Activated CD4-positive, alpha-beta memory T cell treated with anti-CD3 and anti-CD28 coated beads for 36 hours (primary cell): ENCODE measurements around the gene PAF1. TPM values are rescaled to one million over a fixed set of nuclear protein-coding genes. Genes with fewer than 3 reads are reported as not detected.
A peak's percentile ranks its signal among the peaks of the same experiment; 100 is the strongest.

Experiments
- CTCF ChIA-PET: fragments of 350-600 bp; sonication (Branson Sonifier 250); formaldehyde crosslinking; loops from one replicate; lab custom pipeline; 2021; ENCODE audit warnings: antibody characterized with exemption, inconsistent platforms; lab: Charles Lee
- POLR2A ChIA-PET: fragments of 350-600 bp; sonication (Branson Sonifier 250); formaldehyde crosslinking; loops from one replicate; lab custom pipeline; 2021; ENCODE audit warnings: antibody characterized with exemption; lab: Charles Lee
- DNase-seq: peaks from one replicate; pipeline ENCODE4 v3.0.0-alpha.2; 2020
- H3K27ac Mint-ChIP-seq: one replicate; pipeline ENCODE4 v1.8.0; 2021; ENCODE audit warnings: mixed read lengths
- H3K27me3 Mint-ChIP-seq: one replicate; pipeline ENCODE4 v1.8.0; 2021; ENCODE audit warnings: mixed read lengths
- H3K36me3 Mint-ChIP-seq: one replicate; pipeline ENCODE4 v1.8.0; 2021; ENCODE audit warnings: mixed read lengths
- H3K4me1 Mint-ChIP-seq: one replicate; pipeline ENCODE4 v1.8.0; 2021; ENCODE audit warnings: low read depth, mixed read lengths
- H3K4me3 Mint-ChIP-seq: one replicate; pipeline ENCODE4 v1.8.0; 2021; ENCODE audit warnings: mild to moderate bottlenecking, mixed read lengths
- H3K9me3 Mint-ChIP-seq: one replicate; pipeline ENCODE4 v1.8.0; 2021; ENCODE audit warnings: mixed read lengths
- intact Hi-C: fragments of 100-400 bp; cut with micrococcal nuclease; formaldehyde crosslinking; loops from one replicate; pipeline ENCODE4 v1.15.1; 2023
- total RNA-seq, 2 experiments: library from RNA; stranded (reverse); gene quantifications; one replicate each; pipeline ENCODE4 v1.2.3, GENCODE V29; 2021

Gene PAF1
- total RNA-seq, 2 experiments from 2014 or later, result 41.6 to 43.8 TPM

GRCh38 chr19:39390451-39390750 is 505 bp downstream of the PAF1 start:
- DNase-seq, result peak; percentile 84

GRCh38 chr19:39389631-39390414 is 1.1 kb downstream of the PAF1 start:
- POLR2A ChIA-PET, result interaction anchor here (1.5 to 1.7 kb wide), 2 partner anchors 35 to 44 kb away, joined by 4 read pairs; no protein-coding TSS in a partner anchor
- Mint-ChIP-seq H3K36me3 (peaks cover 32% of the 10 kb centered on the region), H3K4me3 (peak overlapping the region; percentile 95), H3K9me3 (no peaks in the 10 kb centered on the region), H3K4me1 (peaks cover 38% of the 10 kb centered on the region), H3K27ac (peak overlapping the region; percentile 99), H3K27me3 (no peaks in the 10 kb centered on the region)
- intact Hi-C loops, result loop anchor here (2.0 kb wide), 1 partner anchor 47 kb away; the partner anchor contains the start of gene SAMD4B
- no peak for DNase-seq
- CTCF ChIA-PET, result interaction anchor here (1.0 kb wide), 1 partner anchor 43 kb away, joined by 3 read pairs; no protein-coding TSS in a partner anchor

More at GRCh38 chr19:39390451-39390750, 505 bp downstream of the PAF1 start:
- Mint-ChIP-seq H3K27me3 (no peaks in the 10 kb centered on the region), H3K4me1 (peaks cover 40% of the 10 kb centered on the region), H3K9me3 (no peaks in the 10 kb centered on the region), H3K36me3 (peaks cover 37% of the 10 kb centered on the region), H3K27ac (peak overlapping the region; percentile 99), H3K4me3 (peak overlapping the region; percentile 95)
- CTCF ChIA-PET, result interaction anchor here (1.2 to 1.4 kb wide), 2 partner anchors 18 to 48 kb away, joined by 3 to 6 read pairs; partner anchors contain the start of gene SAMD4B
- POLR2A ChIA-PET, result interaction anchor here (0.7 to 2.3 kb wide), 11 partner anchors 11 to 55 kb away, joined by 3 to 32 read pairs (median 7); partner anchors contain the start of genes GMFG, PLEKHG2, RPS16 and SAMD4B
- intact Hi-C loops, result loop anchor here (2.0 kb wide), 1 partner anchor 48 kb away; the partner anchor contains the start of gene SAMD4B

- intact Hi-C loops, result no loop called here
- CTCF ChIA-PET, result interaction anchor here (1.0 kb wide), 1 partner anchor 42 kb away, joined by 3 read pairs; no protein-coding TSS in a partner anchor
- H3K9me3 Mint-ChIP-seq, result no peaks in the 10 kb centered on the region
- no peaks in the 10 kb centered on the region for H3K27me3 Mint-ChIP-seq
- DNase-seq, result no peak
- peak overlapping the region; percentile 12 for H3K4me3 Mint-ChIP-seq
- peaks cover 33% of the 10 kb centered on the region for H3K4me1 Mint-ChIP-seq
- peaks cover 29% of the 10 kb centered on the region for H3K36me3 Mint-ChIP-seq
- POLR2A ChIA-PET, result no interaction called here
- no peak overlapping the region for H3K27ac Mint-ChIP-seq
Measured at GRCh38 chr19:39388657-39389056, 2.2 kb downstream of the PAF1 start.

- Mint-ChIP-seq H3K4me1 (peaks cover 22% of the 10 kb centered on the region), H3K27ac (no peak overlapping the region), H3K36me3 (peaks cover 31% of the 10 kb centered on the region), H3K4me3 (no peak overlapping the region), H3K27me3 (no peaks in the 10 kb centered on the region), H3K9me3 (no peaks in the 10 kb centered on the region)
- DNase-seq, result no peak
- ChIA-PET POLR2A (no interaction called here), CTCF (no interaction called here)
- intact Hi-C loops, result no loop called here
Measured at GRCh38 chr19:39386557-39386956, 4.3 kb downstream of the PAF1 start.

GRCh38 chr19:39385629-39386411 is 5.1 kb downstream of the PAF1 start:
- POLR2A ChIA-PET, result no interaction called here
- Mint-ChIP-seq H3K27ac (peak overlapping the region; percentile 13), H3K9me3 (no peaks in the 10 kb centered on the region), H3K4me3 (no peak overlapping the region), H3K36me3 (peaks cover 33% of the 10 kb centered on the region), H3K27me3 (no peaks in the 10 kb centered on the region), H3K4me1 (peaks cover 14% of the 10 kb centered on the region)
- intact Hi-C loops, result no loop called here
- no peak for DNase-seq
- CTCF ChIA-PET, result no interaction called here

GRCh38 chr19:39384839-39385568 is 5.9 kb downstream of the PAF1 start:
- no peak for DNase-seq
- Mint-ChIP-seq H3K4me1 (peaks cover 9% of the 10 kb centered on the region), H3K4me3 (no peak overlapping the region), H3K27me3 (no peaks in the 10 kb centered on the region), H3K36me3 (peaks cover 38% of the 10 kb centered on the region), H3K9me3 (no peaks in the 10 kb centered on the region), H3K27ac (peak overlapping the region; percentile 34)
- ChIA-PET POLR2A (no interaction called here), CTCF (no interaction called here)
- intact Hi-C loops, result no loop called here

- intact Hi-C loops, result no loop called here
- H3K27ac Mint-ChIP-seq, result no peak overlapping the region
- no peaks in the 10 kb centered on the region for H3K4me1 Mint-ChIP-seq
- H3K9me3 Mint-ChIP-seq, result no peaks in the 10 kb centered on the region
- H3K27me3 Mint-ChIP-seq, result no peaks in the 10 kb centered on the region
- peaks cover 42% of the 10 kb centered on the region for H3K36me3 Mint-ChIP-seq
- ChIA-PET CTCF (no interaction called here), POLR2A (interaction anchor here (0.7 kb wide), 2 partner anchors 13 to 300 kb away, joined by 3 read pairs; no protein-coding TSS in a partner anchor)
- H3K4me3 Mint-ChIP-seq, result no peak overlapping the region
- DNase-seq, result no peak
Measured at GRCh38 chr19:39382991-39383828, 7.7 kb downstream of the PAF1 start.

GRCh38 chr19:39381910-39382611 is 8.8 kb downstream of the PAF1 start:
- CTCF ChIA-PET, result no interaction called here
- H3K4me1 Mint-ChIP-seq, result no peaks in the 10 kb centered on the region
- no peaks in the 10 kb centered on the region for H3K9me3 Mint-ChIP-seq
- H3K4me3 Mint-ChIP-seq, result no peak overlapping the region
- peaks cover 42% of the 10 kb centered on the region for H3K36me3 Mint-ChIP-seq
- peak overlapping the region; percentile 61 for H3K27ac Mint-ChIP-seq
- DNase-seq, result no peak
- H3K27me3 Mint-ChIP-seq, result no peaks in the 10 kb centered on the region
- POLR2A ChIA-PET, result interaction anchor here (0.7 kb wide), 1 partner anchor 299 kb away, joined by 3 read pairs; no protein-coding TSS in a partner anchor
- intact Hi-C loops, result no loop called here

GRCh38 chr19:39380521-39381502 is 10.1 kb downstream of the PAF1 start:
- ChIA-PET CTCF (no interaction called here), POLR2A (no interaction called here)
- intact Hi-C loops, result no loop called here
- no peaks in the 10 kb centered on the region for H3K27me3 Mint-ChIP-seq
- no peaks in the 10 kb centered on the region for H3K9me3 Mint-ChIP-seq
- H3K4me1 Mint-ChIP-seq, result no peaks in the 10 kb centered on the region
- no peak overlapping the region for H3K27ac Mint-ChIP-seq
- DNase-seq, result no peak
- H3K4me3 Mint-ChIP-seq, result no peak overlapping the region
- H3K36me3 Mint-ChIP-seq, result peaks cover 41% of the 10 kb centered on the region

GRCh38 chr19:39379865-39380396 is 11.0 kb downstream of the PAF1 start:
- CTCF ChIA-PET, result no interaction called here
- DNase-seq, result no peak
- H3K4me1 Mint-ChIP-seq, result no peaks in the 10 kb centered on the region
- H3K27ac Mint-ChIP-seq, result no peak overlapping the region
- H3K4me3 Mint-ChIP-seq, result no peak overlapping the region
- no peaks in the 10 kb centered on the region for H3K27me3 Mint-ChIP-seq
- POLR2A ChIA-PET, result no interaction called here
- no peaks in the 10 kb centered on the region for H3K9me3 Mint-ChIP-seq
- peaks cover 39% of the 10 kb centered on the region for H3K36me3 Mint-ChIP-seq
- intact Hi-C loops, result no loop called here
